ENCODE measurements around the gene NUP42.

Gene NUP42

GRCh38 chr7:23230641-23231101 is 48.8 kb downstream of the NUP42 start:
- in situ Hi-C loops (cut with HindIII; ENCODE audit: low sequenced_read_pairs): no loop called here

GRCh38 chr7:23232966-23233365 is 51.1 kb downstream of the NUP42 start:
- in situ Hi-C loops (cut with HindIII; ENCODE audit: low sequenced_read_pairs): no loop called here

GRCh38 chr7:23234569-23235296 is 52.9 kb downstream of the NUP42 start:
- in situ Hi-C loops (cut with HindIII; ENCODE audit: low sequenced_read_pairs): no loop called here

- in situ Hi-C loops (cut with HindIII; ENCODE audit: low sequenced_read_pairs): no loop called here
Measured at GRCh38 chr7:23235813-23236221, 54.0 kb downstream of the NUP42 start.

- in situ Hi-C loops (cut with HindIII; ENCODE audit: low sequenced_read_pairs): no loop called here
Measured at GRCh38 chr7:23237000-23237399, 55.2 kb downstream of the NUP42 start.

- in situ Hi-C loops (cut with HindIII; ENCODE audit: low sequenced_read_pairs): no loop called here
Measured at GRCh38 chr7:23238983-23239652, 57.3 kb downstream of the NUP42 start.

GRCh38 chr7:23239698-23240097 is 57.9 kb downstream of the NUP42 start:
- in situ Hi-C loops (cut with HindIII; ENCODE audit: low sequenced_read_pairs): loop anchor here (10.0 kb wide), 2 partner anchors 75 to 505 kb away; no protein-coding TSS in a partner anchor

GRCh38 chr7:23242321-23242720 is 60.5 kb downstream of the NUP42 start:
- in situ Hi-C loops (cut with HindIII; ENCODE audit: low sequenced_read_pairs): loop anchor here (10.0 kb wide), 2 partner anchors 78 to 508 kb away; no protein-coding TSS in a partner anchor

- in situ Hi-C loops (cut with HindIII; ENCODE audit: low sequenced_read_pairs): loop anchor here (10.0 kb wide), 2 partner anchors 78 to 508 kb away; no protein-coding TSS in a partner anchor
Measured at GRCh38 chr7:23242935-23243334, 61.1 kb downstream of the NUP42 start.

GRCh38 chr7:23246555-23246954 is 64.7 kb downstream of the NUP42 start, which contains the start of gene GPNMB:
TSS of gene GPNMB (plus strand) at chr7:23246775. CDS start at chr7:23246858, 83 bp downstream.
- in situ Hi-C loops (cut with HindIII; ENCODE audit: low sequenced_read_pairs): loop anchor here (10.0 kb wide), 2 partner anchors 82 to 512 kb away; no protein-coding TSS in a partner anchor

GRCh38 chr7:23247046-23247602 is 65.3 kb downstream of the NUP42 start:
- in situ Hi-C loops (cut with HindIII; ENCODE audit: low sequenced_read_pairs): loop anchor here (10.0 kb wide), 2 partner anchors 82 to 512 kb away; no protein-coding TSS in a partner anchor

- in situ Hi-C loops (cut with HindIII; ENCODE audit: low sequenced_read_pairs): loop anchor here (10.0 kb wide), 2 partner anchors 83 to 513 kb away; no protein-coding TSS in a partner anchor
Measured at GRCh38 chr7:23247603-23248335, 65.9 kb downstream of the NUP42 start.

- in situ Hi-C loops (cut with HindIII; ENCODE audit: low sequenced_read_pairs): loop anchor here (10.0 kb wide), 2 partner anchors 85 to 515 kb away; no protein-coding TSS in a partner anchor
Measured at GRCh38 chr7:23249486-23249885, 67.6 kb downstream of the NUP42 start.
